Uterus (tissue), 4 donors: ENCODE data around the gene GNA12. TPM values are rescaled to one million over a fixed set of nuclear protein-coding genes. Genes with fewer than 3 reads are reported as not detected.

Experiments
- DNase-seq, 2 donors: peaks; one replicate each; pipeline ENCODE4 v3.0.0-alpha.2; 2019 to 2020
- H3K27ac ChIP-seq, 2 donors: fragments of 200-600 bp; sonication (generic); 1 replicate in 1 of 2; 2 replicates in 1 of 2; pipeline ENCODE4 v1.5.1; 2016 to 2018
- H3K27me3 ChIP-seq, 2 donors: fragments of 200-600 bp; sonication (generic); one replicate each; pipeline ENCODE4 v1.5.1; 2018 to 2019; ENCODE audit warnings: control low read depth in 1 of 2
- H3K36me3 ChIP-seq, 2 donors: fragments of 200-600 bp; sonication (generic); one replicate each; pipeline ENCODE4 v1.5.1; 2019; ENCODE audit warnings: control low read depth in 1 of 2
- H3K4me1 ChIP-seq, 2 donors: fragments of 200-600 bp; sonication (generic); one replicate each; pipeline ENCODE4 v1.5.1; 2018 to 2019; ENCODE audit warnings: control low read depth in 1 of 2
- H3K4me3 ChIP-seq, 2 donors: fragments of 200-600 bp; sonication (generic); 1 replicate in 1 of 2; 2 replicates in 1 of 2; pipeline ENCODE4 v1.5.1; 2018 to 2019; ENCODE audit warnings: mild to moderate bottlenecking in 1 of 2
- H3K9me3 ChIP-seq, 2 donors: fragments of 200-600 bp; sonication (generic); one replicate each; pipeline ENCODE4 v1.5.1; 2019; ENCODE audit warnings: control low read depth in 1 of 2
- POLR2A ChIP-seq, 2 donors: fragments of 450-650 bp; IDR thresholded peaks; one replicate each; pipeline ENCODE4 v1.6.1; 2016; ENCODE audit warnings: antibody characterized with exemption in 2 of 2, mild to moderate bottlenecking in 1 of 2, moderate library complexity in 1 of 2
- intact Hi-C: fragments of 100-400 bp; cut with DNase I; formaldehyde crosslinking; loops from one replicate; pipeline ENCODE4 v1.15.1; 2023; ENCODE audit warnings: low total_unique reads
- total RNA-seq, 4 donors: library from RNA; depleted of rRNA in 3 of 4; stranded (reverse); fragments of >200 nt in 3 of 4; gene quantifications; one replicate each; pipeline versions ENCODE4 v1.1.0 to v1.2.4, GENCODE V29; 2014 to 2023
- TF ChIP-seq, protein P1 (sequence below), 4 experiments: fragments of 200-600 bp in 2 of 4; fragments of 450-650 bp in 2 of 4; sonication (generic) in 2 of 4; IDR thresholded peaks; one replicate each; pipeline ENCODE4 v1.5.1; 2016 to 2019; ENCODE audit warnings: antibody characterized with exemption in 4 of 4, mild to moderate bottlenecking in 2 of 4, moderate library complexity in 1 of 4
- donor health status: DM: yes; HTN: yes; CAD: no.

GNA12 gene
- total RNA-seq, 4 donors from 2014 or later: 20.5 to 109 (median 50.3) TPM

DNA sequence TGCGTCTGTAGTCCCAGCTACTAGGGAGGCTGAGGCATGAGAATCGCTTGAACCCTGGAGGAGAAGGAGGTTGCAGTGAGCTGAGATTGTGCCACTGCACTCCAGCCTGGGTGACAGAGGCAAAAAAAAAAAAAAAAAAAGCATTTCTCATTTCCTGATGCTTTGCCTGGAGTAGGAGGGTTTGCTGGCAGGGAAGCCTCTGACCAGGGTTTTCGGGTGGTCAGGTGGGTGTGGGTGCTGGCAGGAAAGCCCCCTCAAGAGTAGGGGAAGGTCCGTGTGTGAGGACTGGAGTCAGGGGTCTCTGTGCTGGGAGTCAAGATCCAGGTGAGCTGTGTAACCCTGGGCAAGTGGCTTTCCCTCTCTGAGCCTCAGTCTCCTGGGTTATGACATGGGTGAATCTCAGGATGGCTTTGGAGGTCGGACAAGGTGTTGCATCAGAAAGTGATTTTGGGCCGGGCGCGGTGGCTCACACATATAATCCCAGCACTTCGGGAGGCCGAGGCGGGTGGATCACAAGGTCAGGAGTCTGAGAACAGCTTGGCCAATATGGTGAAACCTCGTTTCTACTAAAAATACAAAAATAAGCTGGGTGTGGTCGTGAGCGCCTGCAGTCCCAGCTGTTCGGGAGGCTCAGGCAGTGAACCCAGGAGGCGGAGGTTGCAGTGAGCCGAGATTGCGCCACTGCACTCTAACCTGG lies 152.9 kb downstream of the GNA12 start:
- no peaks in the 10 kb centered on the region for H3K9me3 ChIP-seq
- H3K4me3 ChIP-seq: no peak overlapping the region
- no peaks in the 10 kb centered on the region for H3K36me3 ChIP-seq
- no peak overlapping the region for H3K27ac ChIP-seq
- no peak for TF ChIP-seq POLR2A (IDR thresholded peaks at IDR 0.05)
- TF ChIP-seq, protein P1, sequence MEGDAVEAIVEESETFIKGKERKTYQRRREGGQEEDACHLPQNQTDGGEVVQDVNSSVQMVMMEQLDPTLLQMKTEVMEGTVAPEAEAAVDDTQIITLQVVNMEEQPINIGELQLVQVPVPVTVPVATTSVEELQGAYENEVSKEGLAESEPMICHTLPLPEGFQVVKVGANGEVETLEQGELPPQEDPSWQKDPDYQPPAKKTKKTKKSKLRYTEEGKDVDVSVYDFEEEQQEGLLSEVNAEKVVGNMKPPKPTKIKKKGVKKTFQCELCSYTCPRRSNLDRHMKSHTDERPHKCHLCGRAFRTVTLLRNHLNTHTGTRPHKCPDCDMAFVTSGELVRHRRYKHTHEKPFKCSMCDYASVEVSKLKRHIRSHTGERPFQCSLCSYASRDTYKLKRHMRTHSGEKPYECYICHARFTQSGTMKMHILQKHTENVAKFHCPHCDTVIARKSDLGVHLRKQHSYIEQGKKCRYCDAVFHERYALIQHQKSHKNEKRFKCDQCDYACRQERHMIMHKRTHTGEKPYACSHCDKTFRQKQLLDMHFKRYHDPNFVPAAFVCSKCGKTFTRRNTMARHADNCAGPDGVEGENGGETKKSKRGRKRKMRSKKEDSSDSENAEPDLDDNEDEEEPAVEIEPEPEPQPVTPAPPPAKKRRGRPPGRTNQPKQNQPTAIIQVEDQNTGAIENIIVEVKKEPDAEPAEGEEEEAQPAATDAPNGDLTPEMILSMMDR (IDR thresholded peaks at IDR 0.05): no peak
- no peaks in the 10 kb centered on the region for H3K27me3 ChIP-seq
- intact Hi-C loops: no loop called here
- no peak for DNase-seq
- H3K4me1 ChIP-seq: peaks cover 0 to 11% of the 10 kb centered on the region in 2 donors

DNA sequence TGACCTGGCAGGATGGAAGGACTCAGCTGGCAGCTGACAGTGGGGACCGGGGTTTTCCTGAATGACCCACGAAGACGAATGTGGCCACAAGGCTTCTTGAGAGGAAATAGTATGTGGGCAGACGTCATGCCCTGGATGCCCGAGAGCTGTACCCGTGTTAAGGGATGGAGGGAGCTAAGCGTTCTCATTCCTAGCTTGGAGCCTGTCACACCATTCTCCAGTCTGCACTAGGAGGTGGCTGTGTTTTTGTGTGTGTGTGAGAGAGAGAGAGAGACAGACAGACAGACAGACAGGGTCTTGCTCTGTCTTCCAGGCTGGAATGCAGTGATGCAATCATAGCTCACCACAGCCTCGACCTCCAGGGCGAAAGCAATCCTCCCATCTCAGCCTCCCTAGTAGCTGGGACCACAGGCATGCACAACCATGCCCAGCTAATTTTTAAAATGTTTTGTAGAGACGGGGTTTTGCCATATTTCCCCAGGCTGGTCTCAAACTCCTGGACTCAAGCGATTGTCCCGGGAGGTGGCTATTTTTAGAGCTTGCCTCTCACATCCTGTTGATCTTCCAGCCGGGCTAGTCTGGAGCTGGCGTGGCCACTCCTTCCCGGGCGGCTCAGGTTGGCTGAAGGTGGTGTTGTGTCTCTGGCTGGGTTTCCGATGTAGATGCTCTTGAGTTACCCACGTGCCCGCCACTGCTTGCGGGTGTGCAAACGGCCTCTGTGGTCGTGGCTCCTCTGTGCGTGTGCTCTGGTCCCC lies 154.0 kb downstream of the GNA12 start:
- TF ChIP-seq POLR2A (IDR thresholded peaks at IDR 0.05): no peak
- TF ChIP-seq, protein P1 (IDR thresholded peaks at IDR 0.05): no peak
- Histone ChIP-seq H3K4me3 (no peak overlapping the region), H3K36me3 (no peaks in the 10 kb centered on the region), H3K27me3 (no peaks in the 10 kb centered on the region), H3K9me3 (no peaks in the 10 kb centered on the region), H3K27ac (no peak overlapping the region), H3K4me1 (peaks cover 0 to 11% of the 10 kb centered on the region in 2 donors)
- no peak for DNase-seq
- intact Hi-C loops: no loop called here

DNA sequence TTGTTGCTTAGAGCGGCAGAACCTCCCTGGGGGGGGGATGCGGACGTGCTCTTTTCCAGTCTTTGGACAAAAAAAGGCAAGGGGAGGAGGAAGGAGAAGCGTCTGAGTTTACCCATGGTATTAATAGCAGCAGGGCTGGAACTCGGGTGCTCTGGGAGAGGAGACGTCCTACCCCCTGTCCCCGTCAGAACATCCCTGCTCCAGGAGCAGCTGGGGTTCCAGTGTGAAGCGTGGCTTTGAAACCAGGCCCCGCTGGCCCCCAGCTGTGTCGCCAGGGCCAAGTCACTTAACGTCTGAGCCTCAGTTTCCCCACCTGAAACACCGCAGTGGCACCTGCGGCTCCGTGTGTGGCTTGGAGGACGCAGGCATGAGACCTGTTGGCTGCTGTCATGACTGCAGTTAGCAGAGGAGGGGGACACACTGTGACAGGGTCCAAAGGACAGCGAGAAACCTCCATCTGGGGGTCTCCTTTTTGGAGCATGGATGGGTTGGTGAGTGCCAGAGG lies 154.7 kb downstream of the GNA12 start:
- Histone ChIP-seq H3K36me3 (no peaks in the 10 kb centered on the region), H3K27me3 (no peaks in the 10 kb centered on the region), H3K9me3 (no peaks in the 10 kb centered on the region), H3K4me1 (peaks cover 0 to 11% of the 10 kb centered on the region in 2 donors), H3K27ac (no peak overlapping the region), H3K4me3 (no peak overlapping the region)
- intact Hi-C loops: no loop called here
- DNase-seq: no peak
- TF ChIP-seq, protein P1 (IDR thresholded peaks at IDR 0.05): no peak
- no peak for TF ChIP-seq POLR2A (IDR thresholded peaks at IDR 0.05)

GRCh38 chr7:2688409-2689342 lies 155.4 kb downstream of the GNA12 start:
- H3K9me3 ChIP-seq: no peaks in the 10 kb centered on the region
- no peak overlapping the region for H3K27ac ChIP-seq
- peak overlapping the region; percentile 6 to 34 for H3K4me3 ChIP-seq
- no peaks in the 10 kb centered on the region for H3K36me3 ChIP-seq
- H3K4me1 ChIP-seq: peaks cover 0 to 11% of the 10 kb centered on the region in 2 donors
- TF ChIP-seq, protein P1 (IDR thresholded peaks at IDR 0.05): no peak
- no peak for TF ChIP-seq POLR2A (IDR thresholded peaks at IDR 0.05)
- no peak for DNase-seq
- intact Hi-C loops: no loop called here
- H3K27me3 ChIP-seq: no peaks in the 10 kb centered on the region
